Medulla oblongata (tissue), 1 donor: ENCODE measurements around the gene SEPTIN10.
A peak's percentile ranks its signal among the peaks of the same experiment; 100 is the strongest.
"Not testable (repeated sequence)": the region's sequence is repeated elsewhere in the genome, so short reads cannot be mapped to it uniquely, and the experiment has no call there.

ENCODE experiments used
- DNase-seq: peaks from one replicate; pipeline ENCODE4 v3.0.0-alpha.2; 2015; ENCODE audit errors: extremely low spot score

Gene SEPTIN10

DNA sequence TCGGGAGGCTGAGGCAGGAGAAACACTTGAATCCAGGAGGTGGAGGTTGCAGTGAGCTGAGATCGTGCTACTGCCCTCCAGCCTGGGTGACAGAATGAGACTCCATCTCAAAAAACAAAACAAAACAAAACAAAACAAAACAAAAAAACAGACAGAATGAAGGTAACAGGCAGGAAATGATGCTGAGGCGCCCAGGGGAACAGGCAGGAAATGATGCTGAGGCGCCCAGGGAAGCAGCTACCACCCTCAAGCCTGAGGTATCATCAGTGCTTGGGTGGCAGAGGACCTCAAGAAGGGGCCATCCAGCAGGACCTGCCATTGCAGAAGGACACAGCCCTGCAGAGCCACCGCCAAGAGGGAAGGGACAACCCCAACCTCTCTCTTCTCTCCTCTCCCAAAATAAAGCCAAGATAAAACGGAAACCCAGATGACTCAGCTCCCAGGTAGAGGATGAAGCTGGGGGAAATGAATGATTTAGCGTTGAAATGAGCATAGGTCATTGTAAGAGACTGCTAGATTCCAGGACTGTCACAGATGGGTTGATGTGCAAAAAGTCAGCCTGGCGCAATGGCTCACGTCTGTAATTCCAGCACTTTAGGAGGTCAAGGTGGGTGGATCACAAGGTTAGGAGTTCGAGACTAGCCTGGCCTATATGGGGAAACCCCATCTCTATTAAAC lies 19.7 kb upstream of the SEPTIN10 start:
- no peak for DNase-seq

DNA sequence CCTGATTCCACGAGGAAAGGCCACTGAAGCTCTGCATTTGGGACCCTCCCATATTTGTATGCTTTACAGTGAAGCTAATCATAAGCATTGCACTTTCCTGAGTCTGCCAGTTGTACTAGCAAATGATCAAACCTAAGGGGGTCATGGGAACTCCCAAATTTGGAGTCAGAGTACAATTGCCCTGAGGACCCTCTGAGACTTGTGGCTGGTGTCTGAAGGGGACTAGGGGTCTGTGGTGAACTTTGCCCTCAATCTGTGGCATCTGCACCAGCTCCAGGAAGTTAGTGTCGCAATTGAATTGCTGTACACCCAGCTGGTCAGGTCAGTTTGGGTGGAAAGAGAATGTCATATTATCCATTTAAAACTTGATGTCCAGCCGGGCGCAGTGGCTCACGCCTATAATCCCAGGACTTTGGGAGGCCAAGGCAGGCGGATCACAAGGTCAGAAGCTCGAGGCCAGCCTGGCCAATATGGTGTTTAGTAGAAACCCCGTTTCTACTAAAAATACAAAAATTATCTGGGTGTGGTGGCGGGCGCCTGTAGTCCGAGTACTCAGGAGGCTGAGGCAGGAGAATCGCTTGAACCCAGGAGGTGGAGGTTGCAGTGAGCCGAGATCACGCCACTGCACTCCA lies 18.5 kb upstream of the SEPTIN10 start:
- DNase-seq, result no peak

DNA sequence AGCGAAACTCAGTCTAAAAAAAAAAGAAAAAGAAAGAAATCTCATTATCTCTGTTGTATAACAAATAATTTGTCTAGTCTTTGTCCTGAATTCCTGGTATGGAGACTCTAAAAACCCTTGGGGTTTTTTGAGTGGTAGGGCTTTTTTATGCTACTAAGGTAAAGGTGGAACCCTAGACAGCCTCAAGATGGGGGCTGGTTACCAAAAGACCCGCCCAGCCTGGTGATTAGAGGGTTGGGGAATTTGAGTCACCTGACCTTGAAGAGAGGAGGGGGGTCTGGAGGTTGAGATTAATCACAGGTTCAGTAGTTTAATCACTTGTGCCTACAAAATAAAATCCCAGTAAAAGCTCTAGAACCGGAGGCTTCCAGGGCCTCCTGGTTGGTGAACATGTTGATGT lies 18.0 kb upstream of the SEPTIN10 start:
- no peak for DNase-seq

DNA sequence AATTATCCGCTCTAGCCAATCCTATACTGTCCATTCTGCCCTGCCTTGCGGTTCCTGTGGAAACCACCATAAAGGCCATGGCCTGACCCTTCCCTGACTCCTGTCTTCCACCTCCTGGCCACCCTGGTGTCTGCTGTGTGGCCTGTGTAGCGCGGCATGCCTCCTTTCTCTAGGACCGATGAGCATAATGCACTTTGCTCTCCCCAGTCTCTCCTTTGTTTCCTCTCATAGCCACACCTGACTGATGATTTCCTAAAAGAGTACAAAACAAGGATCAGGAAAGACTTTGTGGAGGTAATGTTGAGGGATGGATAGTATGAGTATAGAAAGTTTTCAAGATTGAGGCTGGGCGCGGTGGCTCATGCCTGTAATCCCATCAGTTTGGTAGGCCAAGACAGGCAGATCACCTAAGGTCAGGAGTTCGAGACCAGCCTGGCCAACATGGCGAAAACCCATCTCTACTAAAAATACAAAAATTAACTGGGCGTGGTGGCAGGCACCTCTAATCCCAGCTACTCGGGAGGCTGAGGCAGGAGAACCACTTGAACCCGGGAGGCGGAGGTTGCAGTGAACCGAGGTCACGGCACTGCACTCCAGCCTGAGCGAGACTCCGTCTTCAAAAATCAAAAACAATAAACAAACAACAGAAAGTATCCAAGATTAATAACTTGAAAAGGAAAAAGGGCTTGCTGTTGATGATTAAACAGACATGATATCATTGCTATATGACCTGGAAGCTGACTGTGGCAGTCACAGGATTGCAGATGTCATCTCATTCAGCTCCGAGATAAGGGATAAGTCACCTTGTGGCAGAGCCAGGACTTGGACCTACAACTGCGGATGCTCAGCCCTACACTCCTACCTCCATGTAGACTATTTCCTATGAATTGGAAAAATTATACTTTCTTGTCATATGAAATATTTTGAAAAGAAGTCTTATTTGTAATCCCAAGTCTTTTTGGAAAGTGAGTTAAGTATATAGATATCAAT lies 17.0 kb upstream of the SEPTIN10 start:
- no peak for DNase-seq

DNA sequence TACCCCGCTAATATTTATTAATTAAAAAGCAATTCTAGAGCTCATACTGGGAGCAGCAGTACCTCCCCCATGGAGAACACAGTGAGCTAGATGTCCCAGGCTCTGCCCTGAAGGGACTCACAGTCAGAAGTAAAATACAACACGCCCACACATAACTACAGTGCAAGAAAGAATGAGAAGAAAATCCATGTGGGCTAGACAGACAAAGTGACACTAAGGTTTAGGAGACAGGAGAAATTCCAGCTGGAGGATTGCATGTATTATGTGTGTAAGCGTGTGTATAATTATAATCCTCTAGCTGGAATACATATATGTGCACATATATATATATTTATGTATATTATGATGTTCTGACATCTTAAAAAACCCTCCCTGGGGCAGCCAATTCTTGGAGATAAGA lies 16.1 kb upstream of the SEPTIN10 start:
- DNase-seq, result no peak

DNA sequence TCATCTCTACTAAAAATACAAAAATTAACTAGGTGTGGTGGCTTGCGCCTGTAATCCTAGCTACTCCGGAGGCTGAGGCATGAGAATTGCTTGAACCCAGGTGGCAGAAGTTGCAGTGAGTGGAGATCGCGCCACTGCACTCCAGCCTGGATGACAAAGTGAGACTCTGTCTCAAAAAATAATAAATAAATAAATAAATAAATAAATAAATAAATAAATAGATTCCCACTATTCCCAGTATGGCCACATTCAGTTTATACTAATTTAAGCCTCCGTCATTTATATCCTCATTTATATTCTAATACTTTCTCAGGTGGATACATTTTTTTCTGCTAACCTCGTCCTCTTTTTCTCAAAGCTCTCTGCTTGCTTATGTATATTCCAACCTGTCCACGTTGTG lies 14.6 kb upstream of the SEPTIN10 start:
- not testable (repeated sequence) for DNase-seq

DNA sequence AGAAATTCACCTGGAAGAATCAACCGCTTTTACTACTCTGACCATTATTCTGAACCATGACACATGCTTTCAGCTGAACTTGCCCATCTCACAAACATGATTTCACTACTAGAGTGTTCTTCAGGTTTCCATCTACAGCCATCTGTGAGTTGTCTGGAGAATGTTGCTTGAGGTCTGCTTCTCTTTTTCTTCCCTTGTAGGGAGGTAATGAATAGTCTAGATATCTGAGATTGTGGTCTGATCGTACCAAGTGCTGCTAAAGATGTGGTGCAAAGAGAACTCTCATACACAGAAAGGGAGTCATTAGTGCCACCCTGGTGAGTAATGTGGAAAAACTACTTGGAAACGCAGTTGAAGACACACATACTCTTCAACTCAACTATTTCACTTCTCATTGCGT lies 10.6 kb upstream of the SEPTIN10 start:
- no peak for DNase-seq

DNA sequence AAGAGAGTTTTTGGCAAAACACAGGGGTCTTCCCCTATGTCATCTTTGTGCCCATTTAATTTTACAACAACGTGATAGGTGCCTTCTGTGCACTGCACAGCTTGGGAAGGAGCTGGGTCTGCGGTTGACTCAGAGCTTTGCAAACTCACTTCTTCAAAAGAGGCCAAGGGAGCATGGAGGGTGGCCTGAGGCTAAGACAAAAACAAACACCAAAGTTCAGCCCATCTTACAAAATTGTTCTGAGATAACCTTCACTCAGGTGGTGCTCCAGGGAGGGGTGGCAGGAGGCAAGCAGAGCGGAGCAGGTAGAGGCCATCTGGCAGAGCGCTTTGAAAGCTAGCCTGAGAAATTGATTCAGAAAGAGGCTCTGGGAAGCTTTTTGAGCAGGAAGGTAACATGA lies 10.2 kb upstream of the SEPTIN10 start:
- no peak for DNase-seq

DNA sequence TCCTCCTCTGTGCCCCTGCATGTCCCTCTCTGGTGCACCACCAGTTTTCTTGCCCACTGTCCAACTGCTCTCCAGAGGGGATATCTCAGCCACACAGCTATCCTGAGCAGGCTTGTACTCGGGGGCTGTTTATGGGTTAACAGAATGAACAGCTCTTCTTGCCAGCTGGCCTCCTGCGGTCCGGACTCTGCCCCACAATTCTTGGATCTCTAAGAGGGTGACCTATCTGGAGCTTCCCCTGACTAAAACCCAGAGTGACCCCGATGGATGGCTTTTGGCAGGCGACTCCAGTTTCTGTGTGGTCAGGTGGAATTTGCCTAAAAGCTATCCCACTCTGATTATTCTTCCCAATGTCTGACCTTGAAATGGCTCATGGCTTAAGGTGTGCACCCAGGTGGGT lies 9.5 kb upstream of the SEPTIN10 start:
- DNase-seq, result no peak

DNA sequence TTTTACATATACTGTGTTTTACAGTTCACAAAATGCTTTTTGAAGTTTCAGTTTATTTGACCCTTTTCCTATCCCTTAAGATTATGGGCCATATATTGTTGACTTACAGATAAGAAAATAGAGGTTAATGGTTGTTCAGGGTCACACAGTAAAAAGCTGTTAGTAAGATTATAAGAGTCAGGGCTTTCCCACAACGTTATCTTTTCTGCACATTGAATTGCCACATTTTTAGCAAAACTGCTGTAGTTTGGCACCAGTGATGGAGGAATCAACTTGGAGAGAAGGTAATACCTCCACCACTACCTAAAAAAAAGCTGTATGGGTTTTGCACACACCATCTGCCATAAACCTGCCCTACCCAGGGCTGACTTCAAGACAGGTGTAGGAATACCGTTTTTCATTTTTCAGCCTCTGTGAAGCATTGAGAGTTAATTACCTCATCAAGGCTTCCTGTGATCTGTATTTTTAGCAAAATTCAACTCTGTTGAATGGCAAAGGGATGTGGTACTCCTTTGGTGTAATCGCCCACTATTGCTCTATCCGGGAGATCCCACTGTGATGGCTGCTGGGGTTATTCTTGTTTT lies 5.4 kb upstream of the SEPTIN10 start:
- no peak for DNase-seq

DNA sequence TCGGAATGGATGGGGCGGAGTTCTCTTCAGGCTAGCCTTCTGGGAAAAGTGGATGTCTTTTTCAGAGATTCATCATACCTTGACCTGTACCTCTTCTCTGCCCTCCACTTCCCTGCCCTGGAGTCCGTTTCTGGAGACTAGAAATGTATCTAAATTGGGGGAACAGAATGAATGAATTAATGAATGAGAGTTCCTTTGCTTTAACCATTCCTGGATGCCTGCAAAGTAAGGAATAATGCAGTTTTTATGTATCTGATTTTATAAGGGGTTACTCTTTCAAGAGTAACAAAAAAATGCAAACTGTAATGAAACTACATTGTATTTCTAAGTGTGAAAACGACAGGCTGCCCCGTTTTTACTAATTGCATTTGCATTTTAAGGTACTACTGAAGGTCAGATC lies 2.4 kb upstream of the SEPTIN10 start:
- DNase-seq, result no peak

DNA sequence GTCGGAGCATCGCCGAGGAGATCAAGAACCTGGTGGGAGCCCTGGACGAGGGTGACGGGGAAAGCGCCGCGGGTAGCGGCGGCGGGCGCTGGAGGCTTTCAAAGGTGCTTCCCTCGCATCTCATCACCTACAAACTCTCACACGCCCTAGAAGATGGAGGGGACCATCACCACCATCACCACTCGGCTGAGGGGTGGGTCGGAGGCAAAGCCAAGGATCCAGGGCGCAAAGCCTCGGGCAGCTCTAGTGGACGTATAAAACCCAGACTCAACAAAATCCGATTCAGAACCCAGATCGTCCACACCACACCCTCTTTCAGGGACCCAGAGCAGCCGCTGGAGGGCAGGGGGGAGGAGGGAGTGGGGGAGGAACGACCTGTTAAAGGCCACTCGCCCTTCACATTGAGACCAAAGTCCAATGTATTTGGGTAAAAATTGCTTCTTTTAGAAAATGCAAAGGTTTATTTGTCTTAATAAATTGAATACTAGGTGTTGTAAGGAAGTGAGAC lies 1.9 kb upstream of the SEPTIN10 start:
- DNase-seq, result no peak

DNA sequence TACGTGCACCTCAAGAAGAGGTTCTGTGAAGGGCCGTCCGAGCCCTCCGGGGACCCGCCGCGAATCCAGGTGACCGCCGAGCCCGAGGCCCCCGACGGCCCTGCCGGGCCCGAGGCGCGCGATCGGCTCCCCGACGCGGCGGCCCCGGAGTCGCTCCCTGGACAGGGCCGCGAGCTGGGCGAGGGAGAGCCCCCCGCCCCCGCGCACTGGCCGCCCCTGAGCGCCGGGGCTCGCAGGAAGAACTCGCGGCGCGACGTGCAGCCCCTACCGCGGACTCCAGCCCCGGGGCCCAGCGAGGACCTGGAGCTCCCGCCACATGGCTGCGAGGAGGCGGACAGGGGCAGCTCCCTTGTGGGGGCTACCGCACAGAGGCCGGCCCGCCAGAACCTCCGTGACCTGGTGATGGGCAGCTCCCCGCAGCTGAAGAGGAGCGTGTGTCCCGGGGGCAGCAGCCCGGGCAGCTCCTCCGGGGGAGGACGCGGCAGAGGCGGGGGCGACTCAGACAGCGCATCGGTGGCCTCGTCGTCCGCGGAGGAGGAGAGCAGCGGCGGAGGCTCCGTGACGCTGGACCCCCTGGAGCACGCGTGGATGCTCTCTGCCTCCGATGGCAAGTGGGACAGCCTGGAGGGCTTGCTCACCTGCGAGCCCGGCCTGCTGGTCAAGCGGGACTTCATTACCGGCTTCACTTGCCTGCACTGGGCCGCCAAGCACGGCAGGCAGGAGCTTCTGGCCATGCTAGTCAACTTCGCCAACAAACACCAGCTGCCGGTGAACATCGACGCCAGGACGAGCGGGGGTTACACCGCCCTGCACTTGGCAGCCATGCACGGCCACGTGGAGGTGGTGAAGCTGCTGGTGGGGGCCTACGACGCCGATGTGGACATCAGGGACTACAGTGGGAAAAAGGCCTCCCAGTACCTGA lies 1.2 kb upstream of the SEPTIN10 start:
- no peak for DNase-seq

DNA sequence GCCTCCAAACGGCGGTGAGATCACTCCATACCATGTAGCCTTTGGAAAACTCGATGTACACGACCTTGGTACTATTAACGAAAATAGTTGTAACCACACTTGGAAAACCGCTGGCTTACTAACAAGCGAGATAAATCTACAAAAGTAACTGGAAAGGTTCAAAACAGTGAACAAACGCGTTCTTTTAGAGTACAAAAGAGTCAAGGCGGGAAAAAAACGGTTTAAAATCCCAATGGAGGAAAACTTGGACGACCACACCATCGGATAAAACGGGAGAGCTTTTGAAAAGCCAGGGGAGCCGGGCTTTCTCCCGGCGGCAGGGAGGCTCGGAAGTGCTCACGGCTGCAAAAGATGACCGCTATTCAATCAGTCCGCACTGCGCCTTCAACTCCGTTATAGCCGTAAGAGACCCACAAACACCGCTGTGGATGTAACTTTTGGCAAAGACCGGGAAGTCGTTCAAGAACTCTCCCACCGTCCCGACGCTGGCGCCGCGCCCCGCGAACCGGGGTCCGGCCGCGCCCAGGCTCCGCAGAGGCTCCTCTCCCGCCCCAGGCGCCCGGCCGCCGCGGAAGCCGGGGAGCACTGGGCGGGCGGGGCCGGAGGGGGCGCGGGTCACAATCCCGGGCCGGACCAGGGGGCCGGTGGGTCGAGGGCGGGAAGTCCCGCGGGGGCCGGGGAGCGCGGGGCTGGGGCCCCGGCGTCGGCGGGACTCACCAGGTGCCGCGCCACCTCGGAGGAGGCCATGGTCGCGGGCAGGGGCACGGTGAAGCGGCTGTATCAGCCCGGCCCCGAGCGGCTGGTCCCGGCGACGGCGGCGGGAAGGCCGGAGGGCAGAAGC lies 465 bp downstream of the SEPTIN10 start:
- DNase-seq, result peak; percentile 55

DNA sequence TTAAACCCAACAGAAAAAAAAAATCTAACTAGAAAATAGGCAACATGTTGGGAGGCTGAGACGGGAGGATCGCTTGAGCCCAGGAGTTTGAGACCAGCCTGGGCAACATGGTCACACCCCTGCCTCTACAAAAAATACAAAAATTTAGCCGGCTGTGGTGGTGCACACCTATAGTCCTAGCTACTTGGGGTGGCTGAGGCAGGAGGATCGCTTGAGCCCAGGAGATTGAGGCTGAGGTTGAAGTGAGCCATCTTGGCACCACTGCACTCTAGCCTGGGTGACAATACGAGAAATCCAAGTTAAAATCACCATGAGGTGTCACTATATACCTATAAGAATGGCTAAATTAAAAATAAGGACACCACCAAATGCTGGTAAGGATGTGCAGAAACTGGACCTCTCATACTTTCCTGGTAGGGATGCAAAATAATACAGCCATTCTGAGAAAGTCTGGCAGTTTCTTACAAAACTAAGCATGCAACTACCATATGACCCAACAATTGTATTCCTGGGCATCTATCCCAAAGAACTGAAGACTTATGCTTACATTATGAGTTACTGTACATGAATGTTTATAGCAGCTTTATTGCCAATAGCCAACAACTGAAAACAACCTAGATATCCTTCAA lies 2.2 kb downstream of the SEPTIN10 start:
- no peak for DNase-seq

DNA sequence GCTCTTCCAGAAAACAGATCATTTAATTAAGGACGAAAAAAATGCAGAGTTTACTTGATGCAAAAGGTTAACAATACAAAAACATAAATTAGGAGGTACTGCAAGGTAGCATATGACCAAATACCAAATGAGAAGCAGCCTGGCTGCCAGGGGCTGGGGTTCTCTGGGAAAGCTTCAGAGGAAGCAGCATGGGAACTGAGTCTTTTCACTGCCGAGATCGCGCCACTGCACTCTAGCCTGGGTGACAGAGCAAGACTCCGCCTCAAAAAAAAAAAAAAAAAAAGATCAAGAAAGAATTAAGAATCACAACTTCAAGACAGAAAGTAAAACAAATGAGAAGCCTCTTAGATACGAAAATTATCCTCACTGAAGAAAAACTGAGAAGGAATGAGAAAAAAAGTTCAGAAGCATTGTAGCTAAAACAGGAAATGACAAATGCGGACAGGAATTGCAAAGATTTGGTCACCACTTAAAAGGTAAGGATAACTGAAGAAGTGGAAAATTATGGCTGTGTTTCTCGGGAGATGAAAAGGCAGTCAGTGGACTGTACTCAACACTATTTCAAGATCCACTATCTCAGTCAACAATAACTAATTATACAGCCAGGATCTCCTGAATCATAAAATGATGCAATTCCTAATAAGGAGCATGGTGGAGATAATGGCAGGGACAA lies 4.3 kb downstream of the SEPTIN10 start:
- no peak for DNase-seq

DNA sequence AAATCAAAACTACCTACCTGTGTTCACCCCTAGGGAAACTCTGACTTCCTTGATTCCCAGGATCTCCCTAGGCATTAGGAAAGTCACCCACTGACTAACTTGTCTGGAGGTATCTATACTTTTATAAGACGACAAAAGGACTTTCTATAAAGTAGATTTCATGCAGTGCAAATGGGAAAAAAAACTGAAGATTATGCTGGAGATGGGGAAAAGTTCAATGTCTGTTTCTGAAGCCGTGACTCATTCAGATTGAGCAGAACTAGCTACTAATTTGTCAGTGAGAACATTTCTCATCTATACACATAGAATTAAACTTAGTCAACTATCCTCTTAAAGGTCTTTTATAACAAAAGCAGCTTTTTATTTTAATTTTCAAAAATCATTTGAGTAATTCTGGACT lies 6.0 kb downstream of the SEPTIN10 start:
- no peak for DNase-seq

DNA sequence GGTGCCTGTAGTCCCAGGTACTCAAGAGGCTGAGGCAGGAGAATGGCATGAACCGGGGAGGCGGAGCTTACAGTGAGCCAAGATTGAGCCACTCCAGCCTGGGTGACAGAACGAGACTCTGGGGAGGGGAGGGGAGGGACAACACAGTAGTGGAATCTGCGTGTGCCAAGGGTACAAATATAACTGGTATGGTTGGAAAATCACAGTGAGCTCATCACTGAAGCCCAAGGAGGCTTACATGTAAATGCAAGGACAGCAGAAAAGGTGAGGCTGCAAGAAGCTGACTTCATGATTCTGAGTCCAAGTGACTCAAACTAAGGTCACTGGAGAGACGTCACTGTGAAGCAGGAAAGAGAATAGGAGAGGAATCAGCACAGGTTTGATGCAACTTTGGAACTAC lies 9.2 kb downstream of the SEPTIN10 start:
- DNase-seq, result no peak

DNA sequence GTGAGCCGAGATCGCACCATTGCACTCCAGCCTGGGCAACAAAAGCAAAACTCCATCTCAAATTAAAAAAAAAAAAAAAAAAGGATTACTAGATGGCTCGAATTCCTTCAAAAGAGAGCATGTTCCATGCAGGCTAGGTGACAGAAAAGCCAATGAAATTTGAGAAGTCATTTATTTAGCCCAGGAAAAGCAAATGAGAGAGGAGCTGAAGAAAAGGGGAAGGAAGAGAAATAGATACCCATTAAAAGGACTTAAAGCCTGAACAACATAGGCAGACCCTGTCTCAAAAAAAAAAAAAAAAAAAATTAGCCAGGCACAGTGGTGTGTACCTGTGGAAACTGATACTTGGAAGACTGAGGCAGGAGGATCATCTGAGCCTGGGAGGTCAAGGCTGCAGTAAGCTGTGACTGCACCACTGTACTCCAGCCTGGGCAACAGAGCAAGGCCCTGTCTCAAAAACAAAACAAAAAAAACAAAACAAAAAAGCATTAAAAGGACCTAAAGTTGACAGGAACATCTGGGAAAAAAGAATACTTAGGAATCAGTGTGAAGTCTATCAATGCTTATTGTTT lies 11.1 kb downstream of the SEPTIN10 start:
- DNase-seq, result no peak
